ENCODE results near the gene KIFC1. TPM values are rescaled to one million over a fixed set of nuclear protein-coding genes. Genes with fewer than 3 reads are reported as not detected.

The KIFC1 gene
- total RNA-seq, 1 experiment from 2014 or later = 73.8 TPM

DNA sequence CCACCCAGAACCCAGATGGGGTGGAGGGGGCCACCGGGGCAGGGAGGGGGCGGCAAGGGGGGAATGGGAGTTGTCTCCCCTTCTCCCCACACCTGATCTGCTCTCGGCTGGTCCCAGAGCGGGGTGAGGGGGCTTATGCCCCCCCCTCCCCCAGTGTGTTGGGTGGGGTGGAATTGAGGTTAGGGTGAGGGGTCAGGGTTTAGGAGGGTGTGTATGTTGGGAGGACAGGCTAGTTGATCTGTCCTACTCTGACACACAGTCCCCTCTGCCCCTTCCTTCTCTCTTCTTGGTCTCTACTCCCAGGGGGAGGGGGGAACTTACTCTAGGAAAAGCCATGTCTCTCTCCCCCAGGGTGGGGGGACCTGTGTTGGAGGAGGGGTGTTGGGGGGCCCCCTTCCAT is 60.9 kb downstream of the KIFC1 start:
- Histone ChIP-seq H2BK120ac (ENCODE audit: low read depth, low read length, poor library complexity, severe bottlenecking) (no peak overlapping the region), H3K4me2 (ENCODE audit: insufficient read depth, insufficient read length, low read length) (no peak overlapping the region), H2BK20ac (ENCODE audit: low read depth, low read length, poor library complexity, severe bottlenecking) (no peak overlapping the region), H3K27me3 (ENCODE audit: insufficient read depth, low read length) (no peaks in the 10 kb centered on the region), H2BK5ac (ENCODE audit: insufficient read length, low read length) (no peak overlapping the region), H3K23me2 (ENCODE audit: insufficient read length, low read depth, low read length, poor library complexity, severe bottlenecking) (peaks cover 10% of the 10 kb centered on the region), H3K56ac (ENCODE audit: insufficient read length, low read depth, low read length) (no peak overlapping the region), H3K23ac (ENCODE audit: insufficient read length, low read depth, low read length) (no peak overlapping the region), H2AFZ (ENCODE audit: low read length) (no peak overlapping the region), H4K5ac (ENCODE audit: insufficient read length, low read depth, low read length) (no peak overlapping the region), H3K79me2 (ENCODE audit: insufficient read depth, low read length) (no peaks in the 10 kb centered on the region), H3T11ph (ENCODE audit: low read length) (no peak overlapping the region), H4K8ac (replicated peaks; ENCODE audit: insufficient read length, low read depth, low read length) (no peak overlapping the region), H3K14ac (ENCODE audit: insufficient read depth, low read length) (no peak overlapping the region), H3K4ac (ENCODE audit: low read depth, low read length) (no peak overlapping the region), H3K4me1 (ENCODE audit: insufficient read depth, low read length) (no peaks in the 10 kb centered on the region), H4K91ac (ENCODE audit: insufficient read length, low read depth, low read length) (no peak overlapping the region), H3K79me1 (ENCODE audit: insufficient read depth, low read depth, low read length, poor library complexity, severe bottlenecking) (no peaks in the 10 kb centered on the region), H4K20me1 (ENCODE audit: control insufficient read depth, insufficient read depth, insufficient read length) (no peaks in the 10 kb centered on the region), H3K9ac (ENCODE audit: extremely low read depth, insufficient read length, low read length) (no peak overlapping the region), H2BK15ac (ENCODE audit: low read depth, low read length) (no peak overlapping the region), H3K18ac (ENCODE audit: insufficient read length, low read depth, low read length) (no peak overlapping the region), H2AK5ac (ENCODE audit: insufficient read length, low read length) (no peak overlapping the region), H2BK12ac (ENCODE audit: insufficient read length, low read depth, low read length) (no peak overlapping the region), H3K27ac (ENCODE audit: insufficient read length, low read depth, low read length) (no peak overlapping the region), H3K9me3 (ENCODE audit: control insufficient read depth, low read depth, low read length) (no peaks in the 10 kb centered on the region)
- Mint-ChIP-seq H3K9me3 (no peaks in the 10 kb centered on the region), H3K27me3 (ENCODE audit: low read depth) (no peaks in the 10 kb centered on the region; the same call in 1 of the 2 replicates), H3K27ac (no peak overlapping the region), H3K36me3 (ENCODE audit: insufficient read depth in 1 of 3, low read depth in 3 of 3) (peaks cover 32 to 76% (median 64%) of the 10 kb centered on the region in 3 experiments), H3K4me1 (peaks cover 17 to 30% of the 10 kb centered on the region in 2 experiments), H3K4me3 (no peak overlapping the region)
- DNase-seq = no peak
- no CpG with 5 or more reads among the region's 4 CpGs for whole genome bisulfite sequencing (ENCODE audit: extremely low coverage, insufficient read length, low lambda C conversion rate)
- TF ChIP-seq CTCF (conservative IDR thresholded peaks at IDR 0.05) = no peak
